ENCODE data around the gene TTC21A. TPM values are rescaled to one million over a fixed set of nuclear protein-coding genes. Genes with fewer than 3 reads are reported as not detected.
A peak's percentile ranks its signal among the peaks of the same experiment; 100 is the strongest.

Gene TTC21A
- total and polyA plus RNA-seq, 8 donors, result 3.1 to 31.3 (median 6.1) TPM

DNA sequence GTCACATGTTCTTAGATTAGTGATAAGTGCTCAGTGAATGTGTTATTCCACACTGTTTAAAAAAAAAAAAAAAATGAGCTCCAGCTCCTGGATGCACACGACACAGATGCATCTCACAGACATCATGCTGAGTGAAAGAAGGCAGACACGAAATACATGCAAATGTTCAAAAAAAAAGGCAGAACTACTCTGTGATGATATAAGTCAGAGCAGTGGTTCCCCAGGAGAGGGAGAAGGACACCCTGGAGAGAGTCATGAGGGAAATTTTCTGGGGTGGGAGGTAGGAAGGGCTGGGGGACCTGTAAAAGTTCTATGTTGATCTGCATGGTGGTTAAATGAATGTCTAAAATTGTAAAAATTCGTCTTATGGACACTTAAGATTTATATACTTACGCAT, 41.6 kb downstream of the TTC21A start:
- no peak for TF ChIP-seq CTCF (IDR thresholded peaks at IDR 0.05)
- FAIRE-seq, result no peak
- intact Hi-C loops (cut with DNase I), result no loop called here
- H3K4me3 ChIP-seq, result no peak overlapping the region
- peaks cover 44 to 60% (median 46%) of the 10 kb centered on the region in 3 donors for H3K4me1 ChIP-seq
- H3K27me3 ChIP-seq, result no peaks in the 10 kb centered on the region
- peak overlapping the region in 2 of 4 donors; percentile 100 for H3K27ac ChIP-seq
- H3K36me3 ChIP-seq, result peaks cover 12 to 25% (median 14%) of the 10 kb centered on the region in 3 donors
- no peak for ATAC-seq
- 68% methylated on average over 4 of the region's 4 CpGs for WGBS, 2 donors
- no peaks in the 10 kb centered on the region for H3K9me3 ChIP-seq
- DNase-seq, result no peak

- TF ChIP-seq CTCF (IDR thresholded peaks at IDR 0.05), result no peak
- H3K4me3 ChIP-seq, result peak overlapping the region in 1 of 4 donors; percentile 90
- no peaks in the 10 kb centered on the region for H3K9me3 ChIP-seq
- DNase-seq, result peak in 1 of 6 donors; percentile 27
- WGBS, 2 donors, result 62 to 64% methylated on average over 3 of the region's 3 CpGs
- H3K36me3 ChIP-seq, result peaks cover 7 to 19% (median 10%) of the 10 kb centered on the region in 3 donors
- FAIRE-seq, result no peak
- H3K27me3 ChIP-seq, result no peaks in the 10 kb centered on the region
- H3K27ac ChIP-seq, result peak overlapping the region in 2 of 4 donors; percentile 100
- intact Hi-C loops (cut with DNase I), result no loop called here
- no peak for ATAC-seq
- H3K4me1 ChIP-seq, result peaks cover 49 to 66% (median 50%) of the 10 kb centered on the region in 3 donors
Measured at GRCh38 chr3:39149498-39150147, 42.1 kb downstream of the TTC21A start.

DNA sequence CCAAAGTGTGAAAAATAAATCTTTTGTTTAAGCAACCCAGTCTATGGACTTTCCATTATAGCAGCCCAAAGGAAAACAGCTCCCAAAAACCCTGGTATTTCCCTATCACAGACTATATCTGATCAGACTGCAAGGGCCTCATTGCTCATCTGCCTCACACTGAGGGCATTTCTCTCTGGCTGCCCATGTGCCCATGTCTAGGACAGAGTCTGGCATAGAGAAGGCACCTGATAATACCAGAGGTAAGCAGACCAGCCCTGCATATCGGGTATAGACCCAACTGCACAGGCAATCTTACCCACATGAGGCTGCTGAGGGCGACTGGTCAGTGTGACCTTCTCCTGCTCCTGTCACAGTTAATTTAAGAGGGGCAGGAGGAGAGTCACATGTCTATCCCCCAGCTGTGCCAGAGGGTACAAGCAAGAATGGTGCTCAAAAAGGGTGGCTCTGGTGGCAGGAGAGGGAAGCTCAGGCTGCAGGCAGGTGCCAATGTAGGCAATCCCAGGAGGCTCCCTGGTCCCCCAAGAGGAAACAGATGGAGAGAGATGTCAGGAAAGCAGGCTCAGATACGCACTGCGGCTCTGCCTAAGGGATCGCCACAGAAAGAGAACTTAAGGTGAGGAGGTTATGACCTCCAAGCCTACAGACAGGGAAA, 42.8 kb downstream of the TTC21A start:
- FAIRE-seq, result no peak
- intact Hi-C loops (cut with DNase I), result no loop called here

GRCh38 chr3:39150803-39151631, 43.5 kb downstream of the TTC21A start:
- peak overlapping the region; percentile 99 to 100 (median 100) for H3K27ac ChIP-seq
- FAIRE-seq (no peak), DNase-seq (peak in 5 of 6 donors; percentile 78 to 90 (median 87)), ATAC-seq (peak; percentile 17 to 39 (median 28))
- H3K36me3 ChIP-seq, result peaks cover under 1 to 5% (median 2%) of the 10 kb centered on the region in 3 donors
- WGBS, 2 donors, result 26 to 31% methylated on average over 9 of the region's 9 CpGs
- peak overlapping the region; percentile 79 to 91 (median 86) for H3K4me3 ChIP-seq
- intact Hi-C loops (cut with DNase I), result no loop called here
- no peaks in the 10 kb centered on the region for H3K27me3 ChIP-seq
- no peaks in the 10 kb centered on the region for H3K9me3 ChIP-seq
- peaks cover 47 to 72% (median 49%) of the 10 kb centered on the region in 3 donors for H3K4me1 ChIP-seq
- TF ChIP-seq CTCF (IDR thresholded peaks at IDR 0.05), result no peak

More for the DNA sequence above, 42.8 kb downstream of the TTC21A start:
- TF ChIP-seq CTCF (IDR thresholded peaks at IDR 0.05), result no peak
- DNase-seq, result peak in 2 of 6 donors; percentile 24 to 47
- Histone ChIP-seq H3K9me3 (no peaks in the 10 kb centered on the region), H3K4me1 (peaks cover 49 to 72% (median 51%) of the 10 kb centered on the region in 3 donors), H3K4me3 (peak overlapping the region in 2 of 4 donors; percentile 79 to 90), H3K27ac (peak overlapping the region; percentile 99 to 100 (median 100)), H3K27me3 (no peaks in the 10 kb centered on the region), H3K36me3 (peaks cover 2 to 12% (median 4%) of the 10 kb centered on the region in 3 donors)
- 64 to 77% methylated on average over 5 of the region's 5 CpGs for WGBS, 2 donors
- no peak for ATAC-seq
